Neutrophil (primary cell): ENCODE results near the gene MSH3.

Experiments used
- H3K27ac ChIP-seq: fragments of 200-600 bp; sonication (generic); 2 replicates; pipeline ENCODE4 v1.5.1; 2016; ENCODE audit warnings: mild to moderate bottlenecking, moderate library complexity
- H3K27me3 ChIP-seq: fragments of 200-600 bp; sonication (generic); 2 replicates; pipeline ENCODE4 v1.6.0; 2016; ENCODE audit warnings: mild to moderate bottlenecking
- H3K36me3 ChIP-seq: fragments of 200-600 bp; sonication (generic); 2 replicates; pipeline ENCODE4 v1.5.1; 2017
- H3K4me1 ChIP-seq, 2 experiments: fragments of 200-600 bp in 1 of 2; sonication (generic) in 1 of 2; 1 replicate in 1 of 2; 2 replicates in 1 of 2; pipeline versions ENCODE4 v1.5.1 to v1.6.1; 2013 to 2016; ENCODE audit warnings: low read depth in 1 of 2, low read length in 1 of 2, mild to moderate bottlenecking in 1 of 2, moderate library complexity in 1 of 2; ENCODE audit not compliant: control insufficient read depth in 1 of 2, insufficient read depth in 1 of 2
- H3K4me3 ChIP-seq, 2 experiments: fragments of 200-600 bp in 1 of 2; sonication (generic) in 1 of 2; 1 replicate in 1 of 2; 2 replicates in 1 of 2; pipeline ENCODE4 v1.5.1; 2013 to 2016; ENCODE audit warnings: low read depth in 1 of 2, low read length in 1 of 2, mild to moderate bottlenecking in 1 of 2, moderate library complexity in 1 of 2
- H3K9me3 ChIP-seq: fragments of 200-600 bp; sonication (generic); 2 replicates; pipeline ENCODE4 v1.5.1; 2016
- CTCF ChIP-seq: fragments of 200-600 bp; sonication (generic); IDR thresholded peaks from 2 replicates; pipeline ENCODE4 v1.5.1; 2016; ENCODE audit warnings: antibody characterized with exemption

Gene MSH3

GRCh38 chr5:80912479-80912878 is 258.0 kb downstream of the MSH3 start:
- Histone ChIP-seq H3K4me3 (no peak overlapping the region), H3K27ac (no peak overlapping the region), H3K27me3 (no peaks in the 10 kb centered on the region), H3K9me3 (no peaks in the 10 kb centered on the region), H3K4me1 (peaks cover 11 to 20% of the 10 kb centered on the region in 2 experiments), H3K36me3 (no peaks in the 10 kb centered on the region)
- TF ChIP-seq CTCF: no peak

- Histone ChIP-seq H3K36me3 (no peaks in the 10 kb centered on the region), H3K4me1 (peaks cover 11 to 24% of the 10 kb centered on the region in 2 experiments), H3K4me3 (no peak overlapping the region), H3K9me3 (no peaks in the 10 kb centered on the region), H3K27ac (no peak overlapping the region), H3K27me3 (no peaks in the 10 kb centered on the region)
- no peak for TF ChIP-seq CTCF
Measured at GRCh38 chr5:80915716-80916115, 261.3 kb downstream of the MSH3 start.

- Histone ChIP-seq H3K27ac (no peak overlapping the region), H3K27me3 (no peaks in the 10 kb centered on the region), H3K4me3 (no peak overlapping the region)
Measured at GRCh38 chr5:80916676-80917075, 262.2 kb downstream of the MSH3 start.

GRCh38 chr5:80917631-80918030 is 263.2 kb downstream of the MSH3 start:
- Histone ChIP-seq H3K27me3 (no peaks in the 10 kb centered on the region), H3K36me3 (no peaks in the 10 kb centered on the region), H3K4me3 (no peak overlapping the region), H3K4me1 (peaks cover 11 to 24% of the 10 kb centered on the region in 2 experiments), H3K27ac (no peak overlapping the region), H3K9me3 (no peaks in the 10 kb centered on the region)
- TF ChIP-seq CTCF: no peak

More at GRCh38 chr5:80916676-80917075, 262.2 kb downstream of the MSH3 start:
- TF ChIP-seq CTCF: no peak
- no peaks in the 10 kb centered on the region for H3K36me3 ChIP-seq
- peaks cover 11 to 24% of the 10 kb centered on the region in 2 experiments for H3K4me1 ChIP-seq
- H3K9me3 ChIP-seq: no peaks in the 10 kb centered on the region

GRCh38 chr5:80919678-80920196 is 265.3 kb downstream of the MSH3 start:
- H3K27ac ChIP-seq: no peak overlapping the region
- no peaks in the 10 kb centered on the region for H3K9me3 ChIP-seq
- no peaks in the 10 kb centered on the region for H3K27me3 ChIP-seq
- H3K4me3 ChIP-seq: no peak overlapping the region
- H3K4me1 ChIP-seq: peaks cover 0 to 10% of the 10 kb centered on the region in 2 experiments
- no peaks in the 10 kb centered on the region for H3K36me3 ChIP-seq
- no peak for TF ChIP-seq CTCF
